Measurements from ENCODE around the gene REXO5.
"Not testable (repeated sequence)": the region's sequence is repeated elsewhere in the genome, so short reads cannot be mapped to it uniquely, and the experiment has no call there.

The REXO5 gene

GRCh38 chr16:20859229-20859628, 52.9 kb downstream of the REXO5 start:
- TF ChIP-seq CTCF (conservative IDR thresholded peaks at IDR 0.05), result no peak
- H3K27ac ChIP-seq, result no peak overlapping the region

- H3K27ac ChIP-seq, result no peak overlapping the region
- TF ChIP-seq CTCF (conservative IDR thresholded peaks at IDR 0.05), result no peak
Observed at GRCh38 chr16:20859699-20860098, 53.4 kb downstream of the REXO5 start.

GRCh38 chr16:20860361-20860760, 54.0 kb downstream of the REXO5 start:
- no peak for TF ChIP-seq CTCF (conservative IDR thresholded peaks at IDR 0.05)
- H3K27ac ChIP-seq, result no peak overlapping the region

GRCh38 chr16:20860995-20861394, 54.7 kb downstream of the REXO5 start:
- H3K27ac ChIP-seq, result not testable (repeated sequence)

- no peak overlapping the region for H3K27ac ChIP-seq
- no peak for TF ChIP-seq CTCF (conservative IDR thresholded peaks at IDR 0.05)
Observed at GRCh38 chr16:20862162-20862960, 56.0 kb downstream of the REXO5 start.

- H3K27ac ChIP-seq, result not testable (repeated sequence)
Observed at GRCh38 chr16:20864376-20864775, 58.0 kb downstream of the REXO5 start.

GRCh38 chr16:20865420-20866131, 59.2 kb downstream of the REXO5 start:
- no peak for TF ChIP-seq CTCF (conservative IDR thresholded peaks at IDR 0.05)
- no peak overlapping the region for H3K27ac ChIP-seq

- no peak for TF ChIP-seq CTCF (conservative IDR thresholded peaks at IDR 0.05)
- H3K27ac ChIP-seq, result no peak overlapping the region
Observed at GRCh38 chr16:20866145-20866772, 59.9 kb downstream of the REXO5 start.
